Memory B cell (primary cell): Measurements from ENCODE around the gene MTA1.

Experiments
- ATAC-seq: fragments of 150-1000 bp; cut with Tn5 transposase; 2 replicates; pipeline ENCODE4 v1.10.0; 2021; ENCODE audit warnings: low read depth, mild to moderate bottlenecking, moderate library complexity
- DNase-seq, 2 donors: peaks; one replicate each; pipeline ENCODE4 v3.0.0; 2022; ENCODE audit warnings: low spot score in 2 of 2
- H3K27ac Mint-ChIP-seq: one replicate; pipeline ENCODE4 v1.8.0; 2022; ENCODE audit warnings: mild to moderate bottlenecking, moderate library complexity, mixed read lengths
- H3K27me3 Mint-ChIP-seq: one replicate; pipeline ENCODE4 v1.8.0; 2022; ENCODE audit warnings: mixed read lengths
- H3K36me3 Mint-ChIP-seq: one replicate; pipeline ENCODE4 v1.8.0; 2022; ENCODE audit warnings: mild to moderate bottlenecking, mixed read lengths
- H3K4me1 Mint-ChIP-seq: one replicate; pipeline ENCODE4 v1.8.0; 2022; ENCODE audit warnings: mixed read lengths
- H3K4me3 Mint-ChIP-seq: one replicate; pipeline ENCODE4 v1.8.0; 2022; ENCODE audit warnings: mild to moderate bottlenecking, moderate library complexity, mixed read lengths
- H3K9me3 Mint-ChIP-seq: one replicate; pipeline ENCODE4 v1.8.0; 2022; ENCODE audit warnings: mixed read lengths

MTA1 gene

GRCh38 chr14:105391541-105391940, 28.1 kb upstream of the MTA1 start:
- Mint-ChIP-seq H3K4me1 (peaks cover 8% of the 10 kb centered on the region), H3K27ac (no peak overlapping the region), H3K4me3 (no peak overlapping the region)

GRCh38 chr14:105392131-105393090, 27.2 kb upstream of the MTA1 start:
- DNase-seq (no peak), ATAC-seq (no peak)
- Mint-ChIP-seq H3K27me3 (no peaks in the 10 kb centered on the region), H3K27ac (no peak overlapping the region), H3K9me3 (no peaks in the 10 kb centered on the region), H3K36me3 (no peaks in the 10 kb centered on the region), H3K4me3 (no peak overlapping the region), H3K4me1 (peaks cover 8% of the 10 kb centered on the region)

More at GRCh38 chr14:105391541-105391940, 28.1 kb upstream of the MTA1 start:
- Mint-ChIP-seq H3K36me3 (no peaks in the 10 kb centered on the region), H3K27me3 (no peaks in the 10 kb centered on the region), H3K9me3 (no peaks in the 10 kb centered on the region)
- ATAC-seq (no peak), DNase-seq (no peak)

- H3K4me1 Mint-ChIP-seq, result peaks cover 8% of the 10 kb centered on the region
- ATAC-seq (no peak), DNase-seq (no peak)
- H3K27me3 Mint-ChIP-seq, result no peaks in the 10 kb centered on the region
- no peak overlapping the region for H3K27ac Mint-ChIP-seq
- no peaks in the 10 kb centered on the region for H3K36me3 Mint-ChIP-seq
- no peak overlapping the region for H3K4me3 Mint-ChIP-seq
- no peaks in the 10 kb centered on the region for H3K9me3 Mint-ChIP-seq
These were observed 26.5 kb upstream of the MTA1 start for GRCh38 chr14:105393151-105393550.

- no peaks in the 10 kb centered on the region for H3K9me3 Mint-ChIP-seq
- DNase-seq (no peak), ATAC-seq (no peak)
- H3K4me1 Mint-ChIP-seq, result peaks cover 11% of the 10 kb centered on the region
- H3K27me3 Mint-ChIP-seq, result no peaks in the 10 kb centered on the region
- H3K36me3 Mint-ChIP-seq, result no peaks in the 10 kb centered on the region
- H3K27ac Mint-ChIP-seq, result no peak overlapping the region
- no peak overlapping the region for H3K4me3 Mint-ChIP-seq
These were observed 24.7 kb upstream of the MTA1 start for GRCh38 chr14:105394714-105395537.

GRCh38 chr14:105395538-105395854, 24.1 kb upstream of the MTA1 start:
- Mint-ChIP-seq H3K36me3 (peaks cover 4% of the 10 kb centered on the region), H3K4me1 (peaks cover 9% of the 10 kb centered on the region), H3K27me3 (no peaks in the 10 kb centered on the region), H3K9me3 (no peaks in the 10 kb centered on the region), H3K4me3 (no peak overlapping the region), H3K27ac (no peak overlapping the region)
- DNase-seq (no peak), ATAC-seq (no peak)

- Mint-ChIP-seq H3K9me3 (no peaks in the 10 kb centered on the region), H3K4me1 (peaks cover 12% of the 10 kb centered on the region), H3K4me3 (peak overlapping the region; percentile 91), H3K27ac (peak overlapping the region; percentile 58), H3K36me3 (peaks cover 12% of the 10 kb centered on the region), H3K27me3 (no peaks in the 10 kb centered on the region)
- DNase-seq, result no peak
- no peak for ATAC-seq
These were observed 22.2 kb upstream of the MTA1 start for GRCh38 chr14:105397350-105397931.

- Mint-ChIP-seq H3K27ac (peak within 1 kb of the TSS; percentile 58), H3K36me3 (peaks cover 12% of the 10 kb centered on the region), H3K27me3 (no peaks in the 10 kb centered on the region), H3K4me3 (peak within 1 kb of the TSS; percentile 91), H3K4me1 (peaks cover 16% of the 10 kb centered on the region), H3K9me3 (no peaks in the 10 kb centered on the region)
- DNase-seq, result peak; percentile 93 to 97
- ATAC-seq, result peak; percentile 87
These were observed 21.4 kb upstream of the MTA1 start, which contains the start of gene TEX22 for GRCh38 chr14:105398044-105398725. TEX22 (plus strand) TSS chr14:105398538; CDS start chr14:105399341, 803 bp downstream.

GRCh38 chr14:105398726-105399465, 20.7 kb upstream of the MTA1 start:
- H3K27ac Mint-ChIP-seq, result peak overlapping the region; percentile 58
- peaks cover 16% of the 10 kb centered on the region for H3K4me1 Mint-ChIP-seq
- H3K4me3 Mint-ChIP-seq, result peak overlapping the region; percentile 91
- ATAC-seq, result peak; percentile 33
- H3K27me3 Mint-ChIP-seq, result no peaks in the 10 kb centered on the region
- peak in 1 of 2 donors; percentile 34 for DNase-seq
- H3K36me3 Mint-ChIP-seq, result peaks cover 12% of the 10 kb centered on the region
- H3K9me3 Mint-ChIP-seq, result no peaks in the 10 kb centered on the region

GRCh38 chr14:105399466-105399775, 20.2 kb upstream of the MTA1 start:
- Mint-ChIP-seq H3K4me1 (peaks cover 19% of the 10 kb centered on the region), H3K27me3 (no peaks in the 10 kb centered on the region), H3K4me3 (peak overlapping the region; percentile 91), H3K27ac (no peak overlapping the region), H3K9me3 (no peaks in the 10 kb centered on the region), H3K36me3 (peaks cover 12% of the 10 kb centered on the region)
- DNase-seq (no peak), ATAC-seq (no peak)

GRCh38 chr14:105400016-105400415, 19.6 kb upstream of the MTA1 start:
- no peak overlapping the region for H3K27ac Mint-ChIP-seq
- peaks cover 22% of the 10 kb centered on the region for H3K4me1 Mint-ChIP-seq
- H3K36me3 Mint-ChIP-seq, result peaks cover 12% of the 10 kb centered on the region
- H3K4me3 Mint-ChIP-seq, result no peak overlapping the region
- H3K9me3 Mint-ChIP-seq, result no peaks in the 10 kb centered on the region
- DNase-seq (no peak), ATAC-seq (no peak)
- no peaks in the 10 kb centered on the region for H3K27me3 Mint-ChIP-seq

GRCh38 chr14:105401699-105402098, 17.9 kb upstream of the MTA1 start:
- Mint-ChIP-seq H3K9me3 (no peaks in the 10 kb centered on the region), H3K36me3 (peaks cover 12% of the 10 kb centered on the region), H3K4me1 (peaks cover 22% of the 10 kb centered on the region), H3K4me3 (no peak overlapping the region), H3K27ac (no peak overlapping the region), H3K27me3 (no peaks in the 10 kb centered on the region)
- DNase-seq (no peak), ATAC-seq (no peak)

GRCh38 chr14:105408592-105408991, 11.0 kb upstream of the MTA1 start:
- H3K4me3 Mint-ChIP-seq, result no peak overlapping the region
- H3K36me3 Mint-ChIP-seq, result no peaks in the 10 kb centered on the region
- ATAC-seq, result no peak
- H3K4me1 Mint-ChIP-seq, result peaks cover 11% of the 10 kb centered on the region
- no peaks in the 10 kb centered on the region for H3K9me3 Mint-ChIP-seq
- H3K27me3 Mint-ChIP-seq, result peaks cover 10% of the 10 kb centered on the region
- H3K27ac Mint-ChIP-seq, result no peak overlapping the region
- no peak for DNase-seq

- ATAC-seq (no peak), DNase-seq (no peak)
- no peak overlapping the region for H3K27ac Mint-ChIP-seq
- H3K4me3 Mint-ChIP-seq, result no peak overlapping the region
- no peaks in the 10 kb centered on the region for H3K9me3 Mint-ChIP-seq
- peaks cover 11% of the 10 kb centered on the region for H3K27me3 Mint-ChIP-seq
- H3K4me1 Mint-ChIP-seq, result peaks cover 8% of the 10 kb centered on the region
- H3K36me3 Mint-ChIP-seq, result no peaks in the 10 kb centered on the region
These were observed 10.3 kb upstream of the MTA1 start for GRCh38 chr14:105409364-105409763.
